NCI-H2227 (cell line): Measurements from ENCODE around the gene SMDT1.
A peak's percentile ranks its signal among the peaks of the same experiment; 100 is the strongest.
"Not testable (repeated sequence)": the region's sequence is repeated elsewhere in the genome, so short reads cannot be mapped to it uniquely, and the experiment has no call there.

Experiments used
- DNase-seq: peaks from one replicate; lab custom pipeline; 2025; ENCODE audit not compliant: unreplicated experiment; lab: John Stamatoyannopoulos, UW

SMDT1 gene

DNA sequence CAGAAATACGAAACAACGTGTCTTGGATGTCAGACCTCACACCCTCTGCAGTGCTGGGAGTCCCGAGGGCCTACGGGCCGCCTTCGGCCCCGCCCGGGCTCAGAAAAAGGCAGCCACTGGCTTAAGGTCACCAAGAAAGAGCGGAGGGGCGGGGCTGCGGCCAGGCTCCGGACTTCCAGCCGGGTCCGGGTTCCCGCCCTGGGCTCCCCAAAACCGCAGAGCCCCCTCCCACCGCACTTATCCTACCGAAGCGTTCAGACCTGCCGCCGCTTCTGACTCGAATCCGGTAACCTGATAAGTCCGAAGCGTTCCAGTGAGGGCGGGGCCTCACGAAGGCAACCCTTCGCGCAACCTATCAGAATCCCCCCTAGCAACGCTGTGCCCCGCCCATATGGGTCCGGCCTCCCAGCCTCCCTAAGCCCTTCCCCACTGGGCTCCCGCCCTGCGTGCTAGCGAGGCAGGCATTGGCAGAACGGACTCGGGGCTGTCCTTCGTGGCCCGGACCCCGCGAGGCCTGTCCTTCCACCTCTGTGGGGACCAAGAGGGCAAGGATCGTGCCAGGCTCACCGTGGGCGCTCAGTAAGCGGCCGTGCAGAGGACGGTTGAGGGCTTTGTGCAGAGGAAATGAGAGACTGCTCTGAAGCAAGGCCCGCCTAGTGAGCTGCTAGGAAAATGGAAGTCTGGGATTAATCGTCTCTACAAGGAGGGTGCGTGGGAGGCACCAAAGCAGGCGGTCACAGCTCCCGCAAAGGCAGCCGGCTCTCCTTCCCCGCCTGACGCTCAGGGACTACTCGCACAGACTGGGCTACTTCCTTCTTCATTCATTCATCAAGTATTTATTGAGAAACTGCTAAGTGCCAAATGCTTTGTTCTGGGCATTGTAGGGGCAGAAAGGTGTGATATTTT, 8.7 kb upstream of the SMDT1 start, which contains the start of gene NAGA:
Gene NAGA, minus strand, starts transcription at position 296 of the 906 bp plus-strand sequence. CDS start 515 bp downstream, outside the sequence.
- DNase-seq = peak; percentile 95

DNA sequence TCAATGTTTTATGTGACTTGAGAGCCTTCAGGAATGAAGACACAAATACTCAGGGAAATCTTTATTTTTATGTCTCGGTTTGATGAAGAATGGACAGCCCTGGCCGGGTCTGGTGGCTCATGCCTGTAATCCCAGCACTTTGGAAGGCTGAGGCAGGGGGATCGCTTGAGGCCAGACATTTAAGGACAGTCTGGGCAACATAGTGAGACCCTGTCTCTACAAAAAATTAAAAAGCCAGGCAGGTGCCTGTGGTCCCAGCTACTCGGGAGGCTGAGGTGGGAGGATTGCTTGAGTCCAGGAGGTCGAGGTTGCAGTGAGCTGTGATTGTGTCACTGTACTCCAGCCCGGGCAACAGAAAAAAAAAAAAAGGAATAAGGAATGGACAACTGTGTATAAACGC, 8.0 kb upstream of the SMDT1 start:
- not testable (repeated sequence) for DNase-seq

DNA sequence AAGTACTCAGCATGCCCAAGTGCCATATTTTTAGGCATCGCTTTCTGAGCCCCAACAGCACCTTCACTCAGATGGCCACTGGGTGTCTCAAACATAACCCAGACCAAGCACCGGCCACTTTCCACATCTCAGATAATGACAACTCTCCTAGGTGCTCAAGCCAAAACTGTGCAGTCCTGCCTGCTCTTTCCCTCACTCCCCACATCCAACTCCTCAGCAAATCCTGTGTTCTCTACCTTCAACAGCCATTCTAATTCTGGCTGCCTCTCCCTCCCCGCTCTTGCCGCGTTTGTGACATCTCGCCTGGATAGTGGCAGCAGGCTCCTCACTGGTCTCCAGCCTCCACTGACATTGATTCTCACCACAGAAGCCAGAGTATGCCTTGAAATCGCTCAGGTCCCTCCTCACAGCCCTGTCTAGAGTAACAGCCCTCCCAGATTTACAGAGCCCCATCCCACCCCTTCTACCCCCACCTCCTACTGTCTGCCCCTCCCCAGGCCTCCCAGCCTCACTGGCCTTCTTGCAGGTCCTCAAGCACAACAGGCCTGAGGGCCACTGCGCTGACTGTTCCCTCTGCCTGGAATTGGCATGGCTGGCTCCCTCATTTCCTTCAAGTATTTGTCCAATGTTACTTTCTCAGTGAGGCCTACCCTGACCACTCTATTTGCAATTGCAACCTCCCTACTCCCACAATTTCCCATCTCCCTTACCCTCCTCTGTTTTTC, 6.7 kb upstream of the SMDT1 start:
- DNase-seq = no peak

DNA sequence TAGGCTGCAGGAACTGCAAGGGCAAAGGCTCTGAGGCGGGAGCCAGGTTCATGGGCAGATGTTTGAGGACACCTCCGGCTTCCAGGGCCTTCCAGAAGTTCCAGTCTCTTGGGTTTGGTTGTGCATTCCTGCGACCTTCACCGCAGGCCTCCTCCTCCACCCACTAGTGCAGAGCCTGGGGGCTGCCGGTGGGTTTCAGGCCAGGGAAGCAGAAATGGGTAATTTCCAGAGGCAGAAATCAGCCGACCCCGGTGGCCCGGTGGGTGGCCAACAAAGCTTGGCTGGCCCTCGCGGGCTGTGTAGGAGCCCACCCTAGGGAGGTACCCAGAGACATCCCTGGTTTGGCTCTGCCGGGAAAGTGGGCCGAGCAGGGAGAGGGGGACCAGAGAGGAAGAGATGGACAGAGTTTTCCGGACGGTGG, 5.9 kb upstream of the SMDT1 start:
- no peak for DNase-seq

DNA sequence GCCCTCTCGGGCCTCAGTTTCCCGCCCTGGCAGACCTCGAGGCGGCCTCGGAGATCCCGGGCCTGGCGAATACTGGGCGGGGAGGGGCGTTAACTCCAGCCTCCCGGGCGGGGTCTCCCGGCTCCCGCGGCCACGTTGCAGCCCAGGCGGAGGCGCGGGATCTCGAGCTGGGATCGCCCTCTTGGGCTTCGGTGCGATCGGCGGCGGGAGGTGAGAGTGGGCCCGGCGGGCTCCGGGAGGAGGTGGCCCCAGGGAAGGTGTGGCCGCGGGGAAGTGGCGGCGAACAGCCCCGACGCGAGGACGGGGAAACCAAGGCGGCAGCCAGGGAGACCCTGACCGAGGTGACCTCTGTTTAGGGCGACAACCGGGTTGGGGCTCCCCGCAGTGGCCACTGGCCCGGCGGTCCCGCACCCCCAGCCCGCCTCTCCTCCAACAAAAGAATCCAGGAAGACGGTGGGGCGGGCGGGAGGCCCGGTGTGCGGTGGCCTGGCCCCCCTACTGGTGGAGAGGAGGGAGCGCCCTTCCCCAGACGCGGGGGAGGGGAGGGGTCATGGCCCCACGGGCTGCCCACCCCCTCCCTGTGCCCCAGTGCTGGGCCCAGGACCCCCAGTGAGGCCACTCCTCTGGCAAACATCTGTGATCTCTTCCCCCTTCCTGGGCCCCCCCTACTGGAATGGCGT, 5.2 kb upstream of the SMDT1 start, which contains the start of gene PHETA2:
Gene PHETA2, plus strand, starts transcription at position 117 of the 680 bp plus-strand sequence. CDS start 3,046 bp downstream, outside the sequence.
- no peak for DNase-seq

DNA sequence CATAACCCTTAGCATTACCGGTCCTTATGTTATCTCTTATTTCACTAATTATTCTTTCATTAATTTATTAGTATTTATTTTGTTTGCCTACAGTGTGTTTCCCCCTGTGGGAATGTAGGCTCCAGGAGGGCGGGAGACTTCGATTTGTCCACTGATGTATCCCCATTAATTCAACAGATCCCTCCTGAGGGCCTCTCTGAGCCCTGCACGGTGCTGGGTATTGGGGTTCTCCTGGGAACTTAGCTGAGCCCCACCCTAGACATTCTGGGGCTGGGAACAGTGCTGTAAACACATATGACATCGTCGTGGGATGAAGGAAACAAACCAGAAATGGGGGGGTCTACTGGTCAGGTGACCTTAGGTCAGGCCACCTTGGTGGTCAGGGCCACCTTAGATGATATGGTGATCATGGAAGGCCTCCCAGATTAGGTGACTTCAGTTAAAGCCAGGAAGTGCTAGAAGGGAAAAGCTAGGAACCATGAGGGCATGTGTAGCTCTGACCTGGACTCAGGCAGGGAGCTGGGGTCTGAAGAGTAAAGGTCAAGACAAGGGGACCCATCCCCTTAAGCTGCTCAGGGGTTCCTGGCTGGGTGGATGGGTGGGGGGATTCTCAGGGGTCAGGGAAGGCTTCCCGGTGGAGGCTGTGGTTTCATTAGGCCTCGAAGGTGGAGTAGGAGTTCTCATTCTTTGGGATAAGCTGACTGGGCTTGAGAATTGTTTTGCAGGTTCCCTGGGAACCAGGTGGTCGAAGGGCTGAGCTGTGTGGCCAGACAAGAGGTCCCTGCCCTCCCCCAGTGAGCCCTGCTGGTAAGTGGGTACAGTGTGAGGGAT, 4.4 kb upstream of the SMDT1 start:
- no peak for DNase-seq

DNA sequence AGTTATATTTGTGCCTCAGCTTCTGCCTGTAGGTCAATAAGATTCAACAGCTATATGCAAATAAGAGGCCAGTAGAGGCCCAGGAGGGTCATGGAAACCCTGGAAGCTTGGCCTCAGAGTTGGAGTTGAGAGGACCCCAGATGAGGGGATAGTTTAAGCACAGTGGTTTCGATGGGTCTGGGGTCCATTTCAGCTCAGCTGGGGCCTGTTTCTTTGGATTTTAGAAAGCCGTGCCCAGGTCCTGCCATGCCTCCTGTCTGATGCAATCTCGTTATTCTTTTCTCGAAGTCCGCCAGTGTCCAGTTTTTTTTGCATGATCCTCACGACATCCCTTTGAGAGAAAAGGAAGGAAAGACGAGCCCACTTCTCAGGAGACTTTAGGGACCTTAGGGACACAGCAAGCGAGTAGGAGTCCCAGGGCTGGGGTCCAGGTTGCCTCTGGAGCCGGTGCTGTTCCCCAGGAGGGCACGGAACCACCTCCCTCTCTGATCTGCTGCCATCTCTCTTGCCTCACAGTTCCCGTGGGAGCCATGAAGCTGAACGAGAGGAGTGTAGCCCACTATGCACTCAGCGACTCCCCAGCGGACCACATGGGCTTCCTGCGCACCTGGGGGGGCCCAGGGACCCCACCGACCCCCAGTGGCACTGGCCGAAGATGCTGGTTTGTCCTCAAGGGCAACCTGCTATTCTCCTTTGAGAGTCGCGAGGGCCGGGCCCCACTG, 2.6 kb upstream of the SMDT1 start:
- no peak for DNase-seq

DNA sequence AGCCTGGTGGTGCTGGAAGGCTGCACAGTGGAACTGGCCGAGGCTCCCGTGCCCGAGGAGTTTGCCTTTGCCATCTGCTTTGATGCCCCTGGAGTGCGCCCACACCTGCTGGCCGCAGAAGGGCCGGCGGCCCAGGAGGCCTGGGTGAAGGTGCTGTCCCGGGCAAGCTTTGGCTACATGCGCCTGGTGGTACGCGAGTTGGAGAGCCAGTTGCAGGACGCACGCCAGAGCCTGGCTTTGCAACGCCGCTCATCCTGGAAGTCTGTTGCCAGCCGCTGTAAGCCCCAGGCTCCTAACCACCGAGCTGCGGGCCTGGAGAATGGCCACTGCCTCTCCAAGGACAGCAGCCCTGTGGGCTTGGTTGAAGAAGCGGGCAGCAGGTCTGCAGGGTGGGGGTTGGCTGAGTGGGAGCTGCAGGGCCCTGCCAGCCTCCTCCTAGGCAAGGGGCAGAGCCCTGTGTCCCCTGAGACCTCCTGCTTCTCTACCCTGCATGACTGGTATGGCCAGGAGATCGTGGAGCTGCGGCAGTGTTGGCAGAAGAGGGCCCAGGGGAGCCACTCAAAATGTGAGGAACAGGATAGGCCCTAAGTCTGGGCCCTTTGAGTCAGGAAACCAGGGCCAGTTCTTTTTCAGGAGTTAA, 1.9 kb upstream of the SMDT1 start:
- DNase-seq = no peak

DNA sequence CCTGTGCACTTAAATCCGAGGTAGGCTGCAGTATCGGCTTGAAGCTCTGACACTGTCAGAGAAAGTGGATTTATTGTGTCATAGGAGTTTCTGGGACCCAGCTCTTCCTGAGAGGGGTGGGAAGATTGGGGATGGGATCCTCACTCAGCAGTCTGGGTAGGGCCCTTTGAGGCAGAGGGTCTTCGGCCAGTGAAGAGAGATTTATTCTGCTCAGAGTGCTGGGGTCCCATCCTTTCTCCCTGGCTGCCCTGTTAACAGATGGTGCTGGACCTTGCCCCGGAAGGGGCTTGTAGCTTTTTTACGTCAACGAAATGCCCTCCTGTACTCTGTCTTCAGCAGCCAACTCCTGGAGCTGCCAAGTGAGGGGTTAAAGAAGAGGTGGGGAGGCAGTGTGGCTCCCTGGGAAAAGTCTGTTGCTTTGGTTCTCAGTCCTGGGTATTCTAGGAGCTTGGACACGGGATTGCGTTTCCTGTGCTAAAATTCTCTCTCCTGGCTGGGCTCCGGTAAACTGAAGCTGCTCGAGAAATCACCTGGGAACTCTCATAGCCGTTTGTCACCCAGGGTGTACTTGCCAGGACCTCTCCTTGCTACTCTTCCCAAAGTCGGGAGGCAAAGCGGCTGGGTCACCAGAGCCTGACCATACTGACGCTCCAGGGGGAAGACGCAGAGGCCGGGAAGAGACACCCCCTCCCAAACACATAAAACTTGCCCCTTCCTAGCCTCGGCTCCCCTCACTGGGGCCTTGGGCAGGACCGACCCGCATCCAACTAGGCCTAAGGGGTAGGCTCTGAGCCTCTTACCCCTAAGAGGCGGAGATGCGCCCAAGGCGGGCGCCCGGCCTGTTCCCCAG, 806 bp upstream of the SMDT1 start:
- no peak for DNase-seq

DNA sequence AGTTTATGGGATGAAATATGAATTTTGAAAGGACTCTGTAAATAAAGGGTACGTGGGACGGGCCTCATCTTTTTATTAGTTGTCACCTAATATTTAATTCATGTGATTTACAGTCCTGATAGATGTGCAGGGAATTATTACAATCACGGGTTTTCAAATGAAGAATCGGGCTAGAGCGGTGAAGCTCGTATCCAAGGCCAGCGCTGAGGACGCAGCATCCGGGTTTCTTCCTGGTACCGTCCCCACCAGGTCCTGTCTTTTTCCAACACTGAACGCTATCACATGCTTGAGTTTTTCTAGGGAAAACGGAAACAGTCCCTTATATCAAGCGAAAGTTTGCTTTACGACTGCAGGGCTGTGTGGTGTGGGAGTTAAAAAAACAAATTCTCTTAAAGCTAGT, 787 bp downstream of the SMDT1 start:
- peak; percentile 21 for DNase-seq

DNA sequence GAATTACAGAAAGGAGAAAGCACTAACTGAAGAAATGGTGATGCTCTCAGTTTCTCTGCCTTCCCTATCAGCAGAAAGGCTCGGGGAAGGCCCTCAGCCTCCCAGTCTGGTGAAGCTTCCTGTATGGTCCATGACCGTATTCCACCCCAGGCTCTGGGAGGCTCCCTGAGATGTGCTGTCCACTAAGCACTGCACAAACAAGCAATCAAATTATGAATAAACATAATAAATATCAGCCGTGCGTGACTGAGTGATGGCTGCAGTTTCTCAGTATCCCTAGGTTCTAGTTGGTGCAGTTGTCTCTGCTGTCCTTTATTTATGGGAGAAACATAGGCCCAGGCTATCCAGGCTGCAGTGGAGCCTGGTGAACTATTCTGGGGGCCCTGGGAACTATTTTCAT, 3.6 kb downstream of the SMDT1 start:
- no peak for DNase-seq

DNA sequence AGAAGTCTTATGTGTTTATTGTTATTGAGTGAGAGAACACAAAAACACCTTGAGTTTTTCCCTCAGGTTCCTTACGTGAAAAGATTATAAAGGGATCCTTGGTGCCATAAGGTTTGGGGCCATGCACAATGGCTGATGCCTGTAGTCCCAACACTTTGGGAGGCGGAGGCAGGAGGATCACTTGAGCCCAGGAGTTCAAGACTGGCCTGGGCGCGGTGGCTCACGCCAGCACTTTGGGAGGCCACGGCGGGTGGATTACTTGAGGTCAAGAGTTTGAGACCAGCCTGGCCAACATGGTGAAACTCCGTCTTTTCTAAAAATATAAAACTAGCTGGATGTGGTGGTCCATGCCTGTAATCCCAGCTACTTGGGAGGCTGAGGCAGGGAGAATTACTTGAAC, 5.4 kb downstream of the SMDT1 start:
- no peak for DNase-seq

DNA sequence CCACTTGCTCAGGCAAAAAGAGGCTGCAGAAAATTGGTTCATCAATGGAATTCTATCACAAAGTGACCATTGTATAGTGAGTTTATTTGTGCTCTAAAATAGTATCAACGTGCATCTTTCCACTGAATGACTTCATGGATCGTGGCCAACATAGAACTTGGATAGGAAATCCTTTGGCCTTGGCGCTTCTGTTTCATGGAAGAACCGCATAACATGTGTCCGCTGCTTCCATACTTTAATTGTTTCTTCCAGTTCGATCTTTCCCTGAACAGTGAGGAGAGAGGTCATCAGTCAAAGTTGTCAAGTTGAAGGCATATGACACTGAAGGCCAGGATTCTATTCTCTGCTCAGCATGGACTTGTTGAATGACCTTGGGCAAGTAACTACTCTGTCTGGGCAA, 6.6 kb downstream of the SMDT1 start:
- DNase-seq = no peak

DNA sequence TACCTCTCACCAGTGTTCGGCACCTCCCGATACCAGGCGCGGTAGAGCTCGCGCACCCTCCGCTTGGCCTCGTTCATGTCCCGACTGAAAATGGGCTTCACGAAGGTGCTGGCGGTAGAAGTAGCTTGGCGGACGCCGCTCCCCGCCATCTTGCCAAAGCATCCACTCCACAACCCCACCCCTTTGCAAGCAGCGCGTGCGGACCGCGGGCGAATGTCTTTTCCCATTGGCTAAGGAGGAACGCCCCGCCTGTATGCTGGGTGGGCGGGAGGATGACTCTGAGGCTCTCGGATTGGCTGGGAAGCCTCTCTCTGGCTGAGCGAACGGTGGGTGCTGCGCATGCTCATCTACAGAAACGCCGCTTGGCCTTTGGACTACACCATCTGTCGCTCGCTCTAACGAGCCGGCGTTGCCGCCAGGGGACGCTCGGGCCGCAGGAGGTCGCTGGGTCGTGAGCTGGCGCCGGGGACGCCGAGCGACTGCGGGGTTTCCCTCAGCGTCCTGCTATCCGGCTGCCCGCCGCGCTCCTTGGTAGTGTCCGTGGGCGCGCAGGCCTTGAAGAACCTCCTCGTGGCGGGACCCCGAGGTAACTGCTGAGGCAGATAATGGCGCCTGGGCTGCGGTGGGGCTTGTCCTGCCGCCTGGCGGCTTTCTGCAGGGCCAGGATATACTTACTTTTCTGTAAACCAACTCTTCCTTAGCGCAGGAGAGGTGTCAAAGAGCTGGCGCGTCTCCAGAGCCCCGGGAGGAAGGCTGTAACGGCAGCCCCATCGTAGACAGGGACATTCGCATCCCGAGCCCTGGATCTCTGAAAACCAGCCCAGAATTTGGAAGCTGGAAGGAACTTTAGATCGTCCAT, 11.3 kb downstream of the SMDT1 start, which contains the start of gene NDUFA6:
Gene NDUFA6, minus strand, starts transcription at position 177 of the 859 bp plus-strand sequence. Its CDS starts 28 bp downstream, at position 149.
- peak; percentile 97 for DNase-seq

DNA sequence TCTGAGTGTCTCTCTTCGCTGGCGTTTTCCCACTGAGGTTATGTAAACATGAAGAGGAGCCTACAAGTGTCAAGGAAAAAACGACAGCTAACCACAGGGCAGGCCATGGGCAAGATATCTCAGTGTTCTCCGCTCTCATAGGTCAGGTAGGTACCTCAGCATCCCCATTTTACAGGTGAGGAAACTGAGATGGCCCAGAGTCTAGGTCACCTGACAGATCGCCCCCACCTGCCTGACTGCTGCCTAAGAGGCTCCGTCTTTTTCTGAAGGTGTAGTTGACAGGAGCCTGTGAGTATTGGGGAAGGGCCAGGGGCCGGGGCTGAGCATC, 11.9 kb downstream of the SMDT1 start:
- DNase-seq = no peak

DNA sequence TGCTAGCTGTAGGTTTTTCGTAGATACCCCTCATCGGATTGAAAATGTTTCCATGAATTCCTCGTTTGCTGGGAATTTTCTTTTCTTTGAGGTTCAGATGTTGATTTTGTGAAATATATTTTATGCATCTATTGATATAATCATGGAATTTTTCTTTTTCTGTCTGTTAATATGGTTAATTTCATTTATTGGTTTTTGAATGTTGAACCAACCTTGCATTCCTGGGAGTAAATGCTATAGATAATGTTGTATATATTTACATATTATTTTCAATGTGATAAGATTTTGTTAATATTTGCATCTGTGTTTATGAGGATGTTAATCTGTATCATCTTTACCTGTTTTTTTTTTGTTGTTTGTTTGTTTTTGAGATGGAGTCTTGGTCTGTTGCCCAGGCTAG, 21.7 kb downstream of the SMDT1 start:
- no peak for DNase-seq

DNA sequence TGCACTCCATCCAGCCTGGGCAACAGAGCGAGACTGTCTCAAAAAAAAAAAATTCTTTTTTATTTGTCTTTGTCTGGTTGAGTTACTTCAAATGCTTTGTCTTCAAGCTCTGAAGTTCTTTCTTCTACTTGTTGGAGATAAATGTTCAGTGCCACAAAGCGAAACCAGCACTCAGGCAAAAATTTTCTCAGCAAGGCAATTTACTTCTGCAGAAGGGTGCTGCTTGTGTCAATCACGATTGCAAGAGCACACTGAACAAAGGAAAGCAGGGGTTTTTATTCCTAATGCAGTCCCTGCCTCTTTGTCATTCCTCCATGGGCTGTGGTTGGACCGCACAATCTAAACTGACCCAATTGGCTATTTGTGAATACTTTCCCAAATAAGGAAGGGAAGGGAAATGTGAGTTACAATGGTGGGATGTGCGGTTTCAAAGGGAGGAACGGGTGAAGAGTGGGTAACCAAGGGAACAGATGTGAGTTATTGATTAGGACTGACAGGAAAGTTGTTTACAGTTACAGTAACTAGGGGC, 24.9 kb downstream of the SMDT1 start:
- DNase-seq = not testable (repeated sequence)
